Ammon's horn (tissue), 1 donor: ENCODE measurements around the gene TFF1.

ENCODE experiments used
- DNase-seq: peaks from one replicate; pipeline ENCODE4 v3.0.0-alpha.2; 2016; ENCODE audit warnings: low spot score

Gene TFF1

GRCh38 chr21:42398436-42399028 is 32.2 kb upstream of the TFF1 start:
- no peak for DNase-seq

- DNase-seq, result no peak
These were observed 31.5 kb upstream of the TFF1 start for GRCh38 chr21:42397746-42398394.

DNA sequence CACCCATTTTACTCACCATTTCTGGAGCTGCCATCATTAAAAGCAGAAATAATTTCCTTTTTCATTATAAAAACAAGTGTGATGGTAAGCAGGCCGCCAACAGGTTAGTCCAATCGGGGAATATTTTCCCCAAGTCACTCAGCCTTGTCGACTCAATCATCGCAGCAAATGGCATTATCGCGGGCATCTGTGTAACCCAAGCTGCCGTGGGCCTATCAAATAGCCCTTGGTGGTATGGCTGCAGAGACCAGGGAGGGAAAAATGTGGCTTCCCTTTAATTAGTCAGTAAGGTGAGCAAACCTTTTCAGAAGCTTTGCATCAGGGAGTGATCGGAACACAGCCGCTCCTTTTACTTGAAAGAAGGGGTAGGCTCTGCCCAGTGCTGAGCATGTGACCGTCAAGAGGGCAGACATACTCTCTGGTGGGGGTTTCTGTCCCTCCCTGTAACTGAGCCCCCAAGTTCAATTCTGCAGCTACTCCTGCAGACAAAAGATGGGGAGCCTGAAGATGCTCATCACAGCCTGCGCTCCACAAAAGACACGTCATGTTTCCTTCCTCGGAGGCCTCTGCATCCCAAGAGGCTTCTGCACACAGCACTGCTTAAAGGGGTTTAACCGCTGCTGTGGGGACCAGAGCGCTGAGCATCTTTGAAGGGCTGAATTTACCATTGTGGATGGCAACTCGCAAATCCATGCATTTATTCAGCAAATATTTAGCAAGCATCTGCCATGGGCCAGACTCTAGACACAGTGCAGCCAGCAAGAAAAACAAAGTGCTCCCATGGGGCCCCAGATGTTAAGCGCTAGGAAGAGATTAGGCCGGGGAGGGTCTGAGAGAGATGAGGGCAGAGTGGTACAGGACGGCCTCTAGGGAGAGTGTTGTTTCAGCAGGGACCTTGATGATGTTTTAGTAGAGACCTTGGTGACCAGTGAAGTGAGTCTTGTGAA is 30.7 kb upstream of the TFF1 start:
- DNase-seq, result no peak

- no peak for DNase-seq
These were observed 29.7 kb upstream of the TFF1 start, which contains the start of gene TMPRSS3 for GRCh38 chr21:42395905-42396651. Gene TMPRSS3, minus strand, starts transcription at chr21:42396052. Its CDS starts 635 bp downstream, at chr21:42395417.

- no peak for DNase-seq
These were observed 29.0 kb upstream of the TFF1 start for GRCh38 chr21:42395302-42395701.

DNA sequence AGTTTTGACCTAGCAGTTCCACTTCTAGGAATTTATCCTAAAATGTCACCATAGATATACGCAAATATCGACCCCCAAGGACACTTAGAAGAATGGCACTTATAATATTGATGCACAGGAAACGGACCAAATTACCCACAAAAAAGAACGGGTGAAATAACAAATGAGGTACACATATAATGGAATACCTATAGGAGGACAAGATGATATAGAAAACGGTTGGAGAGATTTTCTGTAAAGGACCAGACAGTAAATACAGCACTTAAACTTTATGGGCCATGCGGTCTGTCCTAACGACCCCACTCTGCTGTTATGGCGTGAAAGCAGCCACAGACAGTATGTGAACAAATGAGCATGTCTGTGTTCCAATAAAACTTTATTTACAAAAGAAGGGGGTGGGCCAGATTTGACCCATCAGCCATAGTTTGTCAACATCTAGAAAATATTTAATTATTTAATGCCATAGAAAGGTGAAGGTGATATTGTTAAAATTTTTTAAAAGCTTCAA is 27.2 kb upstream of the TFF1 start:
- no peak for DNase-seq

- DNase-seq, result no peak
These were observed 26.6 kb upstream of the TFF1 start for GRCh38 chr21:42392731-42393442.

GRCh38 chr21:42391297-42391696 is 25.0 kb upstream of the TFF1 start:
- no peak for DNase-seq

GRCh38 chr21:42390696-42391095 is 24.4 kb upstream of the TFF1 start:
- DNase-seq, result no peak

- DNase-seq, result no peak
These were observed 23.9 kb upstream of the TFF1 start for GRCh38 chr21:42390193-42390592.

GRCh38 chr21:42389449-42389835 is 23.1 kb upstream of the TFF1 start:
- DNase-seq, result no peak

- no peak for DNase-seq
These were observed 22.6 kb upstream of the TFF1 start for GRCh38 chr21:42388740-42389448.

GRCh38 chr21:42387843-42388340 is 21.6 kb upstream of the TFF1 start:
- no peak for DNase-seq

GRCh38 chr21:42387164-42387563 is 20.8 kb upstream of the TFF1 start:
- DNase-seq, result no peak

DNA sequence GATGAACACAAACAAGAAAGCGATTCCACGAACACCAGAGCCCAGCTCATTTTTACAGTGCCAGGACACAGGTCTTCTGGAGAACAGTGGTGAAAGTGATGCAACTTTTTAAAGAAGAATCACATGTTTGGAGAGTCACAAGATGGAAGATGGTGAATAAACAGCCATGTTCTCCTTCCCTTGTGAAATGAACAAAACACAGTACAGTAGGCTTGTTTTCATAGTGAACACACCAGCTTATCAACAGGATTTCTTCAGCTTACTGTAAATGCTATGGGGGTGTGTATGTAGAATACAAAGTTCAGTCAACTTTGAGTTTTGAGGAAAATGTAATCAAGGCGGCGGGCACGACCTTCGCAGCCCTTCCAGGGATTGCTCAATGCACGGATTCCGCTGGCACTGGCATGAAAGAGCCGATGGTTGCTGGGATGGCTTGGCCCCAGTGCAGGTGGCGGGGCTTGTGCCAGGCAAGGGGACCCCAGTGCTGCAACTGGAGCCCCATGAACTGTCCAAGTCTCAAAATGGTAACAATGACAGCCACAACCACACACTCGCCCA is 19.8 kb upstream of the TFF1 start:
- no peak for DNase-seq

DNA sequence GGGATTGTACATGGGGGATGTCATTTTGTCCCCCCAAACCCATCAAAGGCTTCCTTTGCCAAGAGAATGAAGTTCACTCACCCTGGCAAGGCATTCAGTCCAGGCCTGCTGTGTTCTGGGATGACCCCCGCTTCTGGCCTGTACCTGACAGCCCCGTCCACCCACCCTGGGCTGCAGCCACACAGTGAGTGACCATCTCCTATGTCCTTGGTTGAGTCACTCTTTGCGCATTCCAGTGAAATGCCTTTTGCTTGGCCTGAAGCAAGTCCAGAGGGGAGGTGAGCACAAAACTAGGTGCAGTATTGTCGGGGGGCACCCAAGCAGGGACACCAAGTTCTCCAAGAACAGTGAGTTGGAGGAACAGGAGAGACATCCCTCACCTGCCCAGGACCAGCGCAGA is 19.3 kb upstream of the TFF1 start:
- no peak for DNase-seq

GRCh38 chr21:42384989-42385388 is 18.7 kb upstream of the TFF1 start:
- DNase-seq, result no peak

- no peak for DNase-seq
These were observed 18.0 kb upstream of the TFF1 start for GRCh38 chr21:42384156-42384945.

DNA sequence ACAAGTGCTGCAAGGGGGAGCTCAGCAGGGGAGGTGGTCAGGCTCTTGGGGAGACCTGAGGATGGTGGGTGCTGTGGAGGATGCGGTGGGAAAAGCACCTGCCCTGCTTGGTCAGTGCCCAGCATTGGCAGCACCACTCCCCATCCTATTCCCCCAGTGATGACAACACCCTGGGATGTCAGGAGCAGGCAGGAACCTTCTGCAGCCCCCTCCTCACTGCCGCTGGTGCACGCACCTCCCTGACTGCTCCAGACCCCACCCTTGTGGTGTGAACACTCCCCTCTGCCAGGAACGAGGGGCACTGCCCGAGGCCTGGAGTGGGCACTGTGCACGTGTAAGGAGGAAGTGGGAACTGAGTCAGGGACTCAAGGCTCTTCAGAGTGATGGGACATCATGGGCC is 17.0 kb upstream of the TFF1 start:
- DNase-seq, result no peak
